Measurements from ENCODE around the gene MYO9B.
"Not testable (repeated sequence)": the region's sequence is repeated elsewhere in the genome, so short reads cannot be mapped to it uniquely, and the experiment has no call there.

MYO9B gene

GRCh38 chr19:17086834-17087233, 11.3 kb downstream of the MYO9B start:
- no peak for DNase-seq (ENCODE audit: low read depth in 2 of 2)

- DNase-seq (ENCODE audit: low read depth in 2 of 2) = no peak
Observed at GRCh38 chr19:17088552-17088951, 13.0 kb downstream of the MYO9B start.

GRCh38 chr19:17090583-17090982, 15.0 kb downstream of the MYO9B start:
- peak; percentile 30 to 39 for DNase-seq (ENCODE audit: low read depth in 2 of 2)

GRCh38 chr19:17091758-17092333, 16.3 kb downstream of the MYO9B start:
- DNase-seq (ENCODE audit: low read depth in 2 of 2) = no peak

GRCh38 chr19:17092696-17093095, 17.1 kb downstream of the MYO9B start:
- DNase-seq (ENCODE audit: low read depth in 2 of 2) = no peak

- not testable (repeated sequence) for DNase-seq (ENCODE audit: low read depth in 2 of 2)
Observed at GRCh38 chr19:17094694-17095093, 19.1 kb downstream of the MYO9B start.

- DNase-seq (ENCODE audit: low read depth in 2 of 2) = no peak
Observed at GRCh38 chr19:17095141-17095919, 19.8 kb downstream of the MYO9B start.

GRCh38 chr19:17097593-17098126, 22.1 kb downstream of the MYO9B start:
- DNase-seq (ENCODE audit: low read depth in 2 of 2) = no peak

GRCh38 chr19:17098326-17098725, 22.7 kb downstream of the MYO9B start:
- no peak for DNase-seq (ENCODE audit: low read depth in 2 of 2)

- DNase-seq (ENCODE audit: low read depth in 2 of 2) = no peak
Observed at GRCh38 chr19:17101686-17102628, 26.4 kb downstream of the MYO9B start.

- DNase-seq (ENCODE audit: low read depth in 2 of 2) = no peak
Observed at GRCh38 chr19:17103177-17103576, 27.6 kb downstream of the MYO9B start.

- DNase-seq (ENCODE audit: low read depth in 2 of 2) = no peak
Observed at GRCh38 chr19:17104679-17105078, 29.1 kb downstream of the MYO9B start.

- no peak for DNase-seq (ENCODE audit: low read depth in 2 of 2)
Observed at GRCh38 chr19:17105556-17105955, 30.0 kb downstream of the MYO9B start.

GRCh38 chr19:17106964-17107363, 31.4 kb downstream of the MYO9B start:
- DNase-seq (ENCODE audit: low read depth in 2 of 2) = not testable (repeated sequence)

- DNase-seq (ENCODE audit: low read depth in 2 of 2) = no peak
Observed at GRCh38 chr19:17107546-17108452, 32.2 kb downstream of the MYO9B start.

- no peak for DNase-seq (ENCODE audit: low read depth in 2 of 2)
Observed at GRCh38 chr19:17108453-17108784, 32.8 kb downstream of the MYO9B start.

GRCh38 chr19:17109300-17109699, 33.7 kb downstream of the MYO9B start:
- no peak for DNase-seq (ENCODE audit: low read depth in 2 of 2)

- no peak for DNase-seq (ENCODE audit: low read depth in 2 of 2)
Observed at GRCh38 chr19:17109962-17110598, 34.5 kb downstream of the MYO9B start.

GRCh38 chr19:17110599-17110966, 35.0 kb downstream of the MYO9B start:
- DNase-seq (ENCODE audit: low read depth in 2 of 2) = no peak

GRCh38 chr19:17111766-17112165, 36.2 kb downstream of the MYO9B start:
- DNase-seq (ENCODE audit: low read depth in 2 of 2) = no peak

- no peak for DNase-seq (ENCODE audit: low read depth in 2 of 2)
Observed at GRCh38 chr19:17112271-17112670, 36.7 kb downstream of the MYO9B start.
